ENCODE results near the gene CD164.

The CD164 gene

DNA sequence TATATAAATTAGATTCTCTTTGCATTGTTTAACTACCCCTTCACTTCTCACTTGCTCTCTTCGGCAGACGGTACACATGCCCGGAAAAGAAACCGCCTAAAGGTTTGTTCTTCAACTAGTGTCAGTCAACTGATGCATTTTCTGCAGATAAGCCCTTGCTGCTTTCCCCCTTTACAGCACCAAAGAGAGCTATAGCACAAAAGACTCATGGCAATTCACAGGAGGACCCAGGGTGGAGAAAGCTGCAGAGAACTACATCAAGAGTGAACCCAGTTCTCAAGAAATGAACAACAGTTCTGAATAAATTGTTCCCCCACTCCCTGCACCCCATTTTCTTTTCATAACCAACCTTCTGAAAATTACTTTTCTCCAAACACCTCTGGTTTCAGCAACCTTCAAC is 8.9 kb downstream of the CD164 start:
- Histone ChIP-seq H3K79me2 (ENCODE audit: insufficient read depth, low read length) (peaks cover 39% of the 10 kb centered on the region), H3K9ac (ENCODE audit: low read length) (no peak overlapping the region), H3F3A (ENCODE audit: insufficient read depth) (no peaks in the 10 kb centered on the region; the same call in 1 of the 2 replicates), H3K4me2 (ENCODE audit: low read depth, low read length, poor library complexity, severe bottlenecking) (no peak overlapping the region), H3K27me3 (ENCODE audit: low read length) (no peaks in the 10 kb centered on the region), H4K20me1 (ENCODE audit: low read depth, low read length) (peaks cover 17% of the 10 kb centered on the region; the same call in 1 of the 2 replicates), H3K9me2 (replicated peaks; ENCODE audit: insufficient read depth, low read length) (no peaks in the 10 kb centered on the region), H3K36me3 (ENCODE audit: low read length) (peaks cover 84% of the 10 kb centered on the region), H3K9me3 (ENCODE audit: insufficient read depth, low read length) (no peaks in the 10 kb centered on the region), H3K4me3 (ENCODE audit: insufficient read depth, low read length, poor library complexity, severe bottlenecking) (no peak overlapping the region), H3K27ac (ENCODE audit: low read depth, low read length) (no peak overlapping the region), H2AFZ (ENCODE audit: low read depth, low read length, severe bottlenecking) (no peak overlapping the region)
- TF ChIP-seq, protein P1, sequence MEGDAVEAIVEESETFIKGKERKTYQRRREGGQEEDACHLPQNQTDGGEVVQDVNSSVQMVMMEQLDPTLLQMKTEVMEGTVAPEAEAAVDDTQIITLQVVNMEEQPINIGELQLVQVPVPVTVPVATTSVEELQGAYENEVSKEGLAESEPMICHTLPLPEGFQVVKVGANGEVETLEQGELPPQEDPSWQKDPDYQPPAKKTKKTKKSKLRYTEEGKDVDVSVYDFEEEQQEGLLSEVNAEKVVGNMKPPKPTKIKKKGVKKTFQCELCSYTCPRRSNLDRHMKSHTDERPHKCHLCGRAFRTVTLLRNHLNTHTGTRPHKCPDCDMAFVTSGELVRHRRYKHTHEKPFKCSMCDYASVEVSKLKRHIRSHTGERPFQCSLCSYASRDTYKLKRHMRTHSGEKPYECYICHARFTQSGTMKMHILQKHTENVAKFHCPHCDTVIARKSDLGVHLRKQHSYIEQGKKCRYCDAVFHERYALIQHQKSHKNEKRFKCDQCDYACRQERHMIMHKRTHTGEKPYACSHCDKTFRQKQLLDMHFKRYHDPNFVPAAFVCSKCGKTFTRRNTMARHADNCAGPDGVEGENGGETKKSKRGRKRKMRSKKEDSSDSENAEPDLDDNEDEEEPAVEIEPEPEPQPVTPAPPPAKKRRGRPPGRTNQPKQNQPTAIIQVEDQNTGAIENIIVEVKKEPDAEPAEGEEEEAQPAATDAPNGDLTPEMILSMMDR (IDR thresholded peaks at IDR 0.05; ENCODE audit: insufficient read depth, low read length, poor library complexity, severe bottlenecking): no peak
- no peak for TF ChIP-seq EZH2phosphoT487 (conservative IDR thresholded peaks at IDR 0.05; ENCODE audit: low read length)

DNA sequence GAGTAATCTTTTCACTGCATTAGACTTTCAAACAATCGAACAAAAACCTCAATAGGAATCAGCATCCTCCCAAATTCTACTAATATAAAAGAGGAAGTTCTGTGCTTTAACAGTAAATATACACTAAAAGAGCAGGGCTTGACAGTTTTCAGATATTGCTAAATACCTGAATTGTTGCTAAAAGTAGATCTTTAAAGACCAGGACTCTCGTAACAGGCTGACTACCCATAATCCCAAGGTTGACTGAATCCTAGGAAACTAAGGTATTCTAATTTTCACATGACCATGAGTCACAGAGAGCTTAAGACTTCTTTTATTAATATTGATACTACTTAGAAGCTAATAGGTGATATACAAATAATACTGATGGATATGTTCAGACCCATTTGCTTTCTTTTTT is 10.1 kb downstream of the CD164 start:
- Histone ChIP-seq H3K27me3 (ENCODE audit: low read length) (no peaks in the 10 kb centered on the region), H3K4me3 (ENCODE audit: insufficient read depth, low read length, poor library complexity, severe bottlenecking) (no peak overlapping the region), H4K20me1 (ENCODE audit: low read depth, low read length) (peaks cover 6% of the 10 kb centered on the region; the same call in 1 of the 2 replicates), H3K79me2 (ENCODE audit: insufficient read depth, low read length) (peaks cover 27% of the 10 kb centered on the region), H3K9ac (ENCODE audit: low read length) (no peak overlapping the region), H3K36me3 (ENCODE audit: low read length) (peaks cover 83% of the 10 kb centered on the region), H3F3A (ENCODE audit: insufficient read depth) (peaks cover 2% of the 10 kb centered on the region; the same call in 1 of the 2 replicates), H3K27ac (ENCODE audit: low read depth, low read length) (no peak overlapping the region), H3K9me3 (ENCODE audit: insufficient read depth, low read length) (no peaks in the 10 kb centered on the region), H2AFZ (ENCODE audit: low read depth, low read length, severe bottlenecking) (no peak overlapping the region), H3K9me2 (replicated peaks; ENCODE audit: insufficient read depth, low read length) (no peaks in the 10 kb centered on the region), H3K4me2 (ENCODE audit: low read depth, low read length, poor library complexity, severe bottlenecking) (no peak overlapping the region)
- TF ChIP-seq, protein P1 (IDR thresholded peaks at IDR 0.05; ENCODE audit: insufficient read depth, low read length, poor library complexity, severe bottlenecking): no peak
- no peak for TF ChIP-seq EZH2phosphoT487 (conservative IDR thresholded peaks at IDR 0.05; ENCODE audit: low read length)

DNA sequence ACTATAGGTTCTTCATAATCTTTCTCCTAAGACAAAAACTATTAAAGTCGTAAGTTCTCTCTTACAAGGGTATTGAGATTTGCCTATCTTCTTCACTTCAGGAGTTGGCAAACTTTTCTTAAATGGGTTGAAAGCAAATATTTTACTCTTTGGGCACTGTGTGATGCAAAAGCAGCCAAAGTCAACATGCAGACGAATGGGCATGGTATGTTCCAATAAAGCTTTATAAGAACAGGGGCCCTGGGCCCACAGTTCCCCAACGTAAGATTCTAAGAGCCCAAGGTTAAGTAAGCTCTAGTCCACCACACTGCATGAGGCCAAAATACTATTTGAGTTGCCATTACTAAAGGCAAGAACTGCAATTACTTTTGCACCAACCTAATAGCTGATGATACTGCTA is 11.5 kb downstream of the CD164 start:
- no peak overlapping the region for H2AFZ ChIP-seq (ENCODE audit: low read depth, low read length, severe bottlenecking)
- H3K9me3 ChIP-seq (ENCODE audit: insufficient read depth, low read length): no peaks in the 10 kb centered on the region
- H4K20me1 ChIP-seq (ENCODE audit: low read depth, low read length): no peaks in the 10 kb centered on the region
- H3K27ac ChIP-seq (ENCODE audit: low read depth, low read length): no peak overlapping the region
- no peak overlapping the region for H3K4me2 ChIP-seq (ENCODE audit: low read depth, low read length, poor library complexity, severe bottlenecking)
- H3F3A ChIP-seq (ENCODE audit: insufficient read depth): peaks cover 2% of the 10 kb centered on the region; the same call in 1 of the 2 replicates
- no peak overlapping the region for H3K9ac ChIP-seq (ENCODE audit: low read length)
- H3K9me2 ChIP-seq (replicated peaks; ENCODE audit: insufficient read depth, low read length): no peaks in the 10 kb centered on the region
- H3K79me2 ChIP-seq (ENCODE audit: insufficient read depth, low read length): peaks cover 20% of the 10 kb centered on the region
- no peak overlapping the region for H3K4me3 ChIP-seq (ENCODE audit: insufficient read depth, low read length, poor library complexity, severe bottlenecking)
- no peaks in the 10 kb centered on the region for H3K27me3 ChIP-seq (ENCODE audit: low read length)
- peaks cover 83% of the 10 kb centered on the region for H3K36me3 ChIP-seq (ENCODE audit: low read length)
- TF ChIP-seq EZH2phosphoT487 (conservative IDR thresholded peaks at IDR 0.05; ENCODE audit: low read length): no peak
- TF ChIP-seq, protein P1 (IDR thresholded peaks at IDR 0.05; ENCODE audit: insufficient read depth, low read length, poor library complexity, severe bottlenecking): no peak

All from SU-DHL-6 (cell line).